ENCODE measurements around the gene EXOC1.

Gene EXOC1

GRCh38 chr4:55903577-55903976, 50.1 kb downstream of the EXOC1 start:
- H3K79me2 ChIP-seq (ENCODE audit: control insufficient read depth, low read length): no peaks in the 10 kb centered on the region
- no peak overlapping the region for H3K4me3 ChIP-seq (ENCODE audit: low read length)
- H3K27ac ChIP-seq (ENCODE audit: low read depth, low read length): no peak overlapping the region
- H4K20me1 ChIP-seq (ENCODE audit: control insufficient read depth, insufficient read depth, low read depth, low read length): no peaks in the 10 kb centered on the region
- no peak overlapping the region for H3K4me2 ChIP-seq (ENCODE audit: low read length)
- H3K9me3 ChIP-seq (ENCODE audit: control insufficient read depth, insufficient read depth, low read length): no peaks in the 10 kb centered on the region
- peaks cover 23% of the 10 kb centered on the region for H3F3A ChIP-seq (ENCODE audit: control insufficient read depth, insufficient read depth)
- no peak for TF ChIP-seq CTCF (IDR thresholded peaks at IDR 0.05; ENCODE audit: low read depth, low read length, poor library complexity, severe bottlenecking)
- TF ChIP-seq EZH2phosphoT487 (IDR thresholded peaks at IDR 0.05; ENCODE audit: borderline replicate concordance, low read length): no peak
- H3K4me1 ChIP-seq (ENCODE audit: control insufficient read depth, low read length): 0 out of 2 replicates have a peak, but pooled peaks cover 5% of the 10 kb centered on the region
- no peaks in the 10 kb centered on the region for H3K9me2 ChIP-seq (replicated peaks; ENCODE audit: control insufficient read depth, low read length)
- no peaks in the 10 kb centered on the region for H3K27me3 ChIP-seq (ENCODE audit: control insufficient read depth, low read length)
- peaks cover 85% of the 10 kb centered on the region for H3K36me3 ChIP-seq (ENCODE audit: control insufficient read depth, low read length)

DNA sequence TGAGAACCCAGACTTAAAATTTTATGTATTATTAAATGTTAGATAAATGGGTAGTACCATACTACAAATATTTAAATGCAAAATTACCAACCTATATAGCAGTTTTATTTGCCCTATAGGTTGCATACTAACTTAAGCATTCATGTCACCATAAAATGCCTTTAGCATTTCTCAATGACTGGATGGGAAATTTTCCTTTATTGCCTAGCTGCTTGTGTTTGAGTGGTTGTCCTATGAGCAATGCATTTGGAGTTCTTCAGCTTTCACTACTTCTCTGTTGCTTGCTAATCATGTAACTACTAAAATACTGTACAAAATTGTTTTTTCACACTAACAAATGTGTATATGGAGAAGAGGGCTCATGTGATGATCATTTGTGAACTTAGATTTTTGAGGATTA, 51.1 kb downstream of the EXOC1 start:
- no peaks in the 10 kb centered on the region for H3K79me2 ChIP-seq (ENCODE audit: control insufficient read depth, low read length)
- H3K36me3 ChIP-seq (ENCODE audit: control insufficient read depth, low read length): peaks cover 75% of the 10 kb centered on the region
- H3F3A ChIP-seq (ENCODE audit: control insufficient read depth, insufficient read depth): peaks cover 18% of the 10 kb centered on the region
- H3K9me2 ChIP-seq (replicated peaks; ENCODE audit: control insufficient read depth, low read length): no peaks in the 10 kb centered on the region
- H3K4me2 ChIP-seq (ENCODE audit: low read length): no peak overlapping the region
- no peaks in the 10 kb centered on the region for H3K27me3 ChIP-seq (ENCODE audit: control insufficient read depth, low read length)
- H3K9me3 ChIP-seq (ENCODE audit: control insufficient read depth, insufficient read depth, low read length): no peaks in the 10 kb centered on the region
- 0 out of 2 replicates have a peak, but pooled peaks cover 5% of the 10 kb centered on the region for H3K4me1 ChIP-seq (ENCODE audit: control insufficient read depth, low read length)
- H3K4me3 ChIP-seq (ENCODE audit: low read length): no peak overlapping the region
- no peak overlapping the region for H3K27ac ChIP-seq (ENCODE audit: low read depth, low read length)
- no peaks in the 10 kb centered on the region for H4K20me1 ChIP-seq (ENCODE audit: control insufficient read depth, insufficient read depth, low read depth, low read length)
- TF ChIP-seq EZH2phosphoT487 (IDR thresholded peaks at IDR 0.05; ENCODE audit: borderline replicate concordance, low read length) (no peak), CTCF (IDR thresholded peaks at IDR 0.05; ENCODE audit: low read depth, low read length, poor library complexity, severe bottlenecking) (no peak)

GRCh38 chr4:55906323-55906722, 52.9 kb downstream of the EXOC1 start:
- Histone ChIP-seq H3K9me3 (ENCODE audit: control insufficient read depth, insufficient read depth, low read length) (no peaks in the 10 kb centered on the region), H3K36me3 (ENCODE audit: control insufficient read depth, low read length) (peaks cover 58% of the 10 kb centered on the region), H3K9me2 (replicated peaks; ENCODE audit: control insufficient read depth, low read length) (no peaks in the 10 kb centered on the region), H3K79me2 (ENCODE audit: control insufficient read depth, low read length) (no peaks in the 10 kb centered on the region), H4K20me1 (ENCODE audit: control insufficient read depth, insufficient read depth, low read depth, low read length) (no peaks in the 10 kb centered on the region), H3K4me1 (ENCODE audit: control insufficient read depth, low read length) (0 out of 2 replicates have a peak, but pooled peaks cover 5% of the 10 kb centered on the region), H3K4me2 (ENCODE audit: low read length) (no peak overlapping the region), H3K27ac (ENCODE audit: low read depth, low read length) (no peak overlapping the region), H3K27me3 (ENCODE audit: control insufficient read depth, low read length) (no peaks in the 10 kb centered on the region), H3K4me3 (ENCODE audit: low read length) (no peak overlapping the region), H3F3A (ENCODE audit: control insufficient read depth, insufficient read depth) (peaks cover 16% of the 10 kb centered on the region)
- TF ChIP-seq CTCF (IDR thresholded peaks at IDR 0.05; ENCODE audit: low read depth, low read length, poor library complexity, severe bottlenecking) (no peak), EZH2phosphoT487 (IDR thresholded peaks at IDR 0.05; ENCODE audit: borderline replicate concordance, low read length) (no peak)
